HG03060 (cell line): ENCODE measurements around the gene LIPC.

ENCODE experiments used
- ATAC-seq: cut with Tn5 transposase; IDR thresholded peaks from one replicate; pipeline ENCODE4 v1.9.1; 2021; ENCODE audit warnings: low read depth, moderate number of reproducible peaks; ENCODE audit not compliant: unreplicated experiment

Gene LIPC

DNA sequence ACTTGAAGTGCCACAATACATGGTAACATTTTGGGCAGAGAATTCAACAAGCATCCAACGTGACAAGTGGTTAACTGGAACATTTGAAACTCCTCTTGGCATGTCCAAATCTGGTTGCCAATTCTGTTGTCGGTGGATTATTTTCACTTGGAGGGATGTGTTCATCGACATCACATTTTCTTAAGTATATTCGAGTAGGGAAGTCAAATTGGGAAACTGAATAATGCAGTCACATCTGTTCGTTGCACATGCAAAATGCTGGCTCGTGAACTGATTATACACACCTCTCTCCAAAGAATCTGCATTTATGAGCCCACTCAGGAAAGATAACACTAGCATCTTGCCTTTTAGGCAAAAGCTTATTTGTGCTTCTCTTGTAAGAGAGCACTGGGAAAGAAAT, 139.7 kb downstream of the LIPC start:
- no peak for ATAC-seq

DNA sequence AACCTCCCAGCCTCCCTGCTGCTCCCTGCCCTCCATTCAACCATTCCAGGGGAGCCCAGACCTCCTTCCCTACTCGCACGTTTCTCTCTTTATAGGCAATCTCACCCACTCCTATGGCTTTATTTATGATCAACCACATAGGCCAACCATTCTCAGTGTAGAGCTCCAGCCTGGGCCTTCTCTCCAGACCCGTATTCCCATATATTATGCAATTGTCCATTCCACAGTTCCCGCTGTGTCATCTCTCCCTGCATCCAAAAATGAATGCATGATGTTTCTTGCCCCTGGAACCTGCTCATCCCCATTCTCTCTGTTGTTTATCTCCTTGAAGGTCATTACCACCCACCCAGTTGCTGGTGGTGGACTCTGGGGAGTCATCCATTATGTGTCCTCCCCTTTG, 140.7 kb downstream of the LIPC start:
- ATAC-seq = no peak

DNA sequence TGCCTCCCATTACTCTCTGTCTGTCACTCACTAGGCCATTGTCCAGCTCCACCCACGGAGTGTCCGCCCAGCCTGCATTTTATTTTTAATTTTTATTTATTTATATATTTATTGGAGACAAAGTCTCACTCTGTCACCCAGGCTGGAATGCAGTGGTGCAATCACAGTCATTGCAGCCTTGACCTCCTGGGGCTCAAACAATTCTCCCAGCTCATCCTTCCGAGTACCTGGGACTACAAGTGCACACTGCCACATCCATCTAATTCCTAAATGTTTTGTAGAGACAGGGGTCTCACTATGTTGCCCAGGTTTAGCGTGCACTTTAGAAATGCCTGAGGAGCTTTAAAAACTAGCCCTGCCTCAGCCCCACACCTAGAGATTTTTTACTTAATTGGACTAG, 141.5 kb downstream of the LIPC start:
- ATAC-seq = no peak

DNA sequence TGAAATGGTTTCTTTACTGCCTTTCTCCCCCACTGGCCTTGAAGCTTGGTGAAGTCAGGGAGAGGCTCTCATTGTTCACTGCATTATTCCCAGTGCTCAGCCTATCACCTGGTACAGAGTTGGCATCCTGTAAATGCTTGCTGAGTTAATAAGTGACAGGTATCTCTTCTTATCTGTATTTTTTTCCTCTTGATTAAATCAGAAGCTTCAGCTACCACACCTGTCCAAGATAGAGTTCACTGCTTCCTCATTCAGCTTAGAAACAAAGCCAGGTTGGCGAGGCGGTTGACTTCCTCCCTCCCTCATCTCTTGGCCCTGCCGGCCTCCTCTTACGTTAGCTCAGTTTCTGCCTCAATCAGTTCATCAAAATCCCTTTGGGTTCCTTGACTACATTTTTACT, 142.8 kb downstream of the LIPC start:
- no peak for ATAC-seq

DNA sequence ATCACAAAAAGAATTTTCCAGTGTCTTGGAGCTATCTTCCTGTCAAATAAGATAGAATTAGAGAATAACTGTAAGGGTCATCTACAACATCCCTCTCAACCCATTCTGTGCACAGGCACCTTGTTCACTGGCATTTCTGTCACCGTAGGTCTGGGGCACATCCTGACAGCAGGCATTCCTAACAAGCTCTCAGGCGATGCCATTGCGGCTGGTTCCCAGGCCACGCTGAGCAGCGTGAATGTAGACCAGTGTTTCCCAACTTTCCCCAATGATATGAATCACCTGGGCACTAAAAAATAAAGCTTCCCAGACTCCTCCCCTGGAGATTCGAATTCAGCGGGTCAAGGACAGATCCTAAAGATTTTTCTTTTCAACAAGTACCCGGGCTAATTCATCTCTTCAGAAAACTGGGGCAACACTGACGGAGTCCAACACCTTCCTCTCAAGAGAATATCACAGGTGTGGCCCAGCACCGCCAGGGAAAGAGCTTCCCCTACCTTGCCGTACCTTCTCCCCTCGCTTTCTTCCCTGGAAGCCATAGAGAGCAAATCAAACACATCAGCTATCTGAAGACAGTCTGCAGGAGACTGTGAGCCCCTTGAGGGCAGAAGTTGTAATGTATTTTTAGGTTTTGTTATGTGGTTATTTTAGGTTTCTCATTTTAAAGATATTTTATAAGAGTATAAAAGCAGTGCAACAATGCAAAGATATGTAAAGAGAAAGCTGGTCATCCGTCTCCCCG, 143.4 kb downstream of the LIPC start:
- no peak for ATAC-seq

DNA sequence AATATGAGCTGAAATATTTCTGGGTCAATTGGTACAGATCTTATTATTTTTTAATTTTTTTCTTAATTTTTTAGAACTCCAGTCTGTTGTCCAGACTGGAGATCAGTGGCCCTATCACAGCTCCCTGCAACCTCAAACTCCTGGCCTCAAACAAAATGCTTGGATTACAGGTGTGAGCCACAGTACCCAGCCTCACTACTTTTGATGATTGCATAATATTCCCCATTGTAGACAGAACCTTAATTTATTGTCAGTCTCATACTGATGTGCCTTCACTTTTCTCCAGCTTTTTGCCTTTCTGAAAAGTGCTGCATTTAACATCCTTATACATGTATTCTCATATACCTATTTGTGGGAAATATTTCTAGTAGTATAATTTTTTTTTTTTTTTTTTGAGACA, 144.9 kb downstream of the LIPC start:
- no peak for ATAC-seq

DNA sequence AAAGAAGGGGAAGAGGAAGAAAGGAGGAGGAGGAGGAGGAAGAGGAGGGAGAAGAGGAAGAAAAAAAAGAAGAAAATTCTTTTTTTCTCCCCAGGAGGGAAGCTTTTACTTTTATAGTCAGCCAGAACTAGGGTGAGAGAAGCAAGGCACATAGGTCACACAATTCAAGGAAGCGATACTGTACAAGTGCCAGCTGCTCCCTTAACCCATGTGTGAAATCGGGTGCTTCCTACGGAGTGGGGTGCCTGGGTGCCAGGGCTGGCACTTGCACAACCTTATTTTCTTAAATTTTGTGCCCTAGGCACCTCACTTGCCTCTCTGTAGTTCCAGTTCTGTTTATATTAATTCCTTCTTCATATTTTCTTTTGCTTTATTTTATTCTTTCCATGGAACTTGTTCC, 150.4 kb downstream of the LIPC start:
- ATAC-seq = no peak

DNA sequence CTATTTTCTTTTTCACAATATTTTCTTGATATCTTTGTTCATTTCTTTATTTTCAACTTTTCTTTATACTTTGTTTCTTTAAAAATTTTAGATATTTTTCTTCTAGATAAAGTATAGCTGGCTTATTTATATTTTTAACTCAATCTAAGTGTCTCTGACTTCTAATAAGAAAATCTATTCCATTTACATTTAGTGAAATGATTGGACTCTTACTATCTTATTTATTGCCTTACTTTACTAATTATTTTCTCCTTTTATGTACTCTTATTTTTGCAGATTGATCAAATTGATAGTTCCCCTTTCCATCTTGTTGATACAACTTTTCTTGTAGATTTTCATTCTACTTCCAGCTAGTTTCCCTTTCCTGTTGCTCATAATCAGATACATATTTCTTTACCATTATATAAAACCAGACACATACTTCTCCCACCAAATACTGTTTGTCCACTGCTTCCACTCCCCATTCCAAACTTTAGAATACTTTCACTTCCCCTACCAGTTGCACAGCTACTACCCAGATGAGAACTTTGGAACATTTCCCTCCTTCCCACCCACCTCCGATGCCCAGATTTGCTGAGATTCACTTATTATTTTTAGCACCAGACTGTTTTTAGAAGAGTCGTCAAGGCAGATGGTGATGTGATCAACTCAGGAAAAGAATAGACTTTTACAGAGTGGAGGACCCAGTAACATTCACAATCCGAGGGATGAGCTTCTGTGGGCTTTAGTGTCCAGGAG, 151.5 kb downstream of the LIPC start:
- ATAC-seq = no peak

DNA sequence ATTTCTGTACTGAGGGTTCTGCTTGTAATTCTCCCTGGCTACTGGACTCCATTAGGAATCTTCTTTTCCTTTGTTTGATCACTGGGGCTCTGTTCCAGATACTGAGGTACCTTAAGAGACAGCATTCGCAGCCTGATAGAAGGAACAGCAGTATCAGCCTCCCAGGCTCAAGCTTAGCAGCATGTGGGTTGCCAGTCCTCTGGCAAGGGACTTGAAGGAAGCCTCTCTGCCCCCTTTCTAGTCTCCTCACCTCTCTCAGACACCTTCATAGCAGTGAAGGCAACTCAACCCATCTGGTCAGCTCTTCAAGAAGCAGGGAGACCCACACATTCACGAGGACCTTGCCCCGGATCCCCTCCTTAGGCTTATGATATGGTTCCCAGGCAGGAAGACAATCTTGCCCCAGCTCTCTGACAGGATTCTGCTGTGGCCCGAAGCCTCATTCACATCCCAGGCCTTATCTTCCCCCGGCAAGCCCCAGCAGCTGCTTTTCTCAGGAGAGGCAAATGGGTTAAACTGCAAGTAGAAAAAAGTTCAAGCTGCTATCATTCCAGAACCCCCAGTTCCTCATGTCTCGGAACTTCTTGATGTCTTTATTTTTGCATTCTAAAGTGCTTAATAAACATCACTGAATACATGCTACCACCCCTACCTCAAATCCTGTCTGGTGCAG, 153.1 kb downstream of the LIPC start:
- no peak for ATAC-seq

DNA sequence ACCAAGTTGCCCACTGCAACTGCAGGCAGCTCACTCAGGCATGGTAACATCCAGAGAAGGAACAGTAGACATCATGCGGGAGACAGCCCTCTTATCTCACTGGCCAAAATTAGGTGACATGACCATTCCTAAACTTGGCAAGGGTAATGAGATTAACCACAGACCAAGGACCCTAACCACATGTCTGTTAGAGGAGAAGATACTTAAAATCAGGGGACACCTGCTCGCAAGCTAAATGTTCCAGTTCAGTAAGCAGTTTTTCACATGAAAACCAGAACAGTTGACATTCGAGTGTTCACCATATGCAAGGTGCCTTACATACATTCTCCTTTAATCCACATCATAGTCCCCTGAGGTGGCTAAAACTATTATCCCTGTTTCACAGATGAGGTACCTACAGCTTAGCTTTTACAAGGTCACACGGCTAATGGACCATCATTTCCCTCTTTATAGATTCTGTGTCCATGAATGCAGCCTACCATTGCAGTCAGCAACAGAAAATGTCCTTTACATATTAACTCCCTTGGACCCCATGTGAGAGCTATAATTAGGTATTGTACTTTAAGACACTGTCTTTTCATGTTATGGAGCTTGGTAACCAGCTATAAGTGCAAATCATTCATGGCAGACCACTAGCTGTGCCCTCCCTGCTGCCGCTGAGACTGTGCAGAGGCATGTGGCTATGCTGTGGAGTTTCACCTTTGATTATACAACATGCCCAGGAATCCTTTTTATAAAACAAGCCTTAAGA, 154.1 kb downstream of the LIPC start:
- ATAC-seq = no peak

DNA sequence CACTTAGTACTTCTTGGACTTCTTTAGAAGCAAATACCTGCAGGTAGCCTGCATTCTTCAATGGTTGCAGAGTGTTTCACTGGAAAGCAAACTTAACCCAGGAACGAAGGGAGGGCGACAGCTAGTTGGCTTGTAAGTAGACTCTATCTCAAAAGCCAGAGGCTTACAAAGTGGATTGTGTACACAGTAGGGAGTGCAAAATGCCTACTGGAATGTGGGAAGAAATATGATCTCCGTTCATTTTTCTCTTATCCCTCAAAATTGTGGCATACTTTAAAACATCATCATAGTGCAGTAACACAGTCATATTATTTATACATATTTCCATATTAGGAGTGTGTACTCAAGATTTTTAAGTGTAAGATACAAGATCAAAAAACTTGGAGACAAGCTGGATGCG, 155.7 kb downstream of the LIPC start:
- ATAC-seq = no peak

DNA sequence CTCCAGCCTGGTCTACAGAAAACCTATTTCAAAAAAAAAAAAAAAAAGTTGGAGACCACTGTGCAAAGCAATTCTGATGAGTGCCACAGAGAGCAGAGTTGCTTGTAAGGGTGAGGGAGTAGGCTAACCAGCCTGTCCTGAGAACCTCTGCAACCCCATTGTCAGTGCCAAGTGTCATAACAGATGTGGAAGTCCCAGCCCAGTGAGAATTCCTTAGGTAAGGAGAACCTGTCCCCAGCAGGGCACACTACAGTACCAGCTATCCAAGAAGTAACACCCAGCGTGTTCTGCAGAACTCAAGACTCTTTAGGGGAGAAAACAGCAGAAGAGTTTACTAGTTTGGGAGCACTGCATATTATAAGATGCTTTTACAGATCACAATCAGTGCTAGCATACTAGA, 156.3 kb downstream of the LIPC start:
- ATAC-seq = no peak

DNA sequence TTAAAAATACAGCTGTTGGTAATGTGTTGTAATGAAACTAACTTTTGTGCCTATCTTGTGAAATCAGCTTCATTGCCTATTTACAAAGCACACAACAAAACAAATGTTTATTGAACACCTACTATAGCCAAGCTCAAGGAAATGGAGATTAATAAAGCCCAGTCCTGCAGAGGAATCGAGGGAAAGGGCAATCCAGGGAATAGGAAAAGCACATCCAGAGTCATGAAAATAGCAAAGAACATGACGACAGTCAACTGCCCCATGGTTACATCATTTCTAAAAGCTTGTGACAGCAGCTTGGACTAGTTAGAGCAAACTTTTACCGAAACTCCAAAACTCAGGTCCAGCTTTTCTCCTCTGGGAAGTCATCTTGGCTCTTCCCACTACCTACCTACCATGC, 157.3 kb downstream of the LIPC start:
- no peak for ATAC-seq

DNA sequence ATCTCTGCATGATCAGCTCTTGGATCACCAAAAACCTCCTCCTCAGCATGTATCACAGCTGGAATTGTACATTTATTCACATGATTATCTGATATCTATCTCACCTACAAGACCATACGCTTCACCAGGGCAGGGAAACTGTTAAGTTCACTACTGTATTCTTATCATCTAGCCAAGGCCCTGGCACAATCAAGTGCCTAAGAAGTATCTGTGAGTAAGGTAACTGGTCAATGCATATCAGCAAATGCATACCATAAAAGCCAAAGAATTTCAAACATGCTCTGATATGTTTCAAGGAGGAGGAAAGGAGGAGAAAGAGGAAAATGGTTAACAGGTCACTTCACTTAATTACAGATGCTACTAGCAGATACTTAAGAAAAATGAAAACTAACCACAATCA, 158.4 kb downstream of the LIPC start:
- no peak for ATAC-seq

DNA sequence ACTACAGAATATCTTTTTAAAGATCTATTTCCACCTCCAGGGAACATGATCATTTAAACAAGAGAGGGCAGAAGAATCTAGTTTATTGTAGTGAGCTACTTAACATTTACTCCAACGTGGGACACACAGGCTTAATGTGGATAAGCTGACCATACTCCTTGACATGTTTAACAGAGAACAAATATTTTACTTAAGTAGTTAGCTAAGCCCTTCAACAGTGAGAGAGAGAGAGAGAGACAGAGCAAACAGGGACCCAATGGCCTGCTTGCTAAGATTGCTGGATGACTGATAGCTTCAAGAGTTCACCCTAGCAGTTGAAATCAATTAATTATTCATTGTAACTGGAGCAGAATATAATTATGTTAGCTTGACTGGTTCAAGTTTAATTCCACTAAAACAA, 159.1 kb downstream of the LIPC start:
- no peak for ATAC-seq

DNA sequence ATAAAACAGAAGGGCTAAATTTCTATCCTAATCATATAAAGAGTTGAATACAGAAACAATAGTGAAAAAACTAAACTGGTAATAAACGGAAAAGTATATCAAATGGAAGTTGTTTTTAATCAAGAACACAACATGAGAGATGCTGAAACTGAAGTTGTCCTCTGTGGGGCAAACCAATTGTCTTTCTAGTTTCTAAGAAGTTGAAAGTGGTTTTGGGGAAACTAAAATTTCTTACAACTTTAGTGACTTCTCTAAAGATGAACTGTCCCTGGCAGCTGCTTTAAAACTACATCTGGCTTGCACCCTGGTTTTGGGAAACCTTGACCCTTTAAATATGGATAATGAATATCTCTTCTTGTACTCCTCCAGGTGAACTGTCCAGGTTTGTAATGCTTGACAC, 162.1 kb downstream of the LIPC start:
- no peak for ATAC-seq

DNA sequence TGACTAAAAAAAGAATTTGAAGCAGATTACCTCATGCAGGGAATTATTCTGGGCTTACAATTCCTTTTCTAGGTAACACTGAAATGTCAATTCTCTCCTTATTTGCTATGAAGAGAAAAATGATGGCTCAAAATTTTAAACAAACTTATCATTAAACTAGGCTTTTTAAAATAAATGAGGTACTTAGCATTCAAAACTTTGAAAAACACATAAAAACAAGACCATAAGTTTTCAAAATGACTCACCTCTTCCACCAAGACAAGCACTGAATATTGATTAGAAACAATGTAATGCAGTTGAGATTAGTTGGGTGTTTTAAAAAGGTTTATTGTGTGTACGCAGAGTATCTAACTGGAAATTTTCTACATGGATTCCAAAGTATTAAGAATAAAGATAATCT, 163.1 kb downstream of the LIPC start:
- ATAC-seq = no peak

DNA sequence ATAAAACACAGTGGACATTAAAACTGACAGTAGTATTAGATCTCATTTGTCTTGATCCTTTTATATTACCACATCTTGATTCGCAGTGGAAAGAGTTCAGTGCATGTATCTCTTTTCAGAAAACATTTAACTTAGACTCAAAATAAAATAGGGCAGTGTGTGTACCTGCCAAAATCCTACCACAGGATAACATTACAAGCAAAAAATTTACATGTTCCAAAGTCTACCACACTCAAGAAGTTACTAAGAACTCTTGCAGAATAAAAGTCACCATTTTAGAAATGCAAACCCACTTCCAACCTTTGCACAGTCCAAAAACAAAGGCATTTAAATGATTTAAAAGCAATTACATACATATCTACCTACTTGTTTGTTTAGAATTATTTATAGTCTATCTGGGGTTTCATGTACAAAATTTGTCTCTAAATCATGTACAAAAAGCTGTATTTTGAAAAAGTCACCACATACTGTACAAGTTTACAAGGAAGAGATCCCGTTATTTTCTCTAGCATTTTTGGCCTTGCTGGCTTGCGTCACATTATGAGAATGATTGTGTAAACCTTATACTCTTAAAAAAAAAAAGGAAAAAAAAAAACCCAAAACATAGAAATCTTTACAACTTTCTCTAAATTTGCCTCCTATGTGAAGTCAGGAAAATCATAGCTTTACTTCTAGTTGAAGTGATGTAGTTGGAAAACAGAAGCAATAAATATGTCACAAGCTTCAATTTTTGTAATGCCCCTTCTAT, 163.9 kb downstream of the LIPC start:
- ATAC-seq = no peak

DNA sequence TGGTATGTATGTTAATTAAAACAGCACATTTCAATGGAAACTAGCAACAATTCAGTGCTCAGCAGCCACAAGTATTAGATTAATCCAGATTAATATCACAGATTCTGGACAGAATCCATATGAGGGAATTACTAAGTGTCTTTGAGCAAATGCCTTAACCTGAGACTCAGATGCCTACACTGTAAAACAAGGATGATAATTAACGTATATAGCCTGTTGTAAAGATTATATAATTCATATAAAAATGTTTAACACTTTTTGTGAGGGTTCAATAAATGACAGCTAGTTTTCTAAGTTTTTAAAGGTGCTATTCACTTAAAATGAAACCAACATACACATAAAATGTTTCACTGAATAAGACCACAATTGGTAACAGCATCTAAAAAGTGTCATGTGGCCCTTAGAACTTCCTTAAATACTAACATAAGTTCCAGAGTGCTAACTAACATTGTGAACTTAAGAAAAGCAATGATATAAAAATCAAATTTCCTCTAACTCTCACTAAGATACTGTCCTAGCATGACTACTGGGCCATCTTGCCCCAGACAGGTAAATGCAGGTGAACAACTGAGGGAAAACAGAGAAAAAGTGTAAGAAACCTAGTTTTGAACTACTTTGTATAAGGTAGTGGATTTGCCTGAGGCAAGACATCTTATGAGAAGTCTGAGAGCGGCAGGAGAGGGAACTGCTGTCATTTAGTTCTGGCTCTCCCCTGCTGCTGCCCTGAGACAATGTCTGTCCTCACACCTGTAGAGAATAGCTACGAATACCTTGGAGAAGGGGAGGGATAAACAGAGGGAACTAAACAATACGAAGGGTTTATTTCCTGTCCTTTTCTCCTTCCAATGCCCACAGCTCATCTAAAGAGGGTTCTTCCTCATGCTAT, 166.4 kb downstream of the LIPC start:
- no peak for ATAC-seq
